ENCODE measurements around the gene FAM118B. TPM values are rescaled to one million over a fixed set of nuclear protein-coding genes. Genes with fewer than 3 reads are reported as not detected.
A peak's percentile ranks its signal among the peaks of the same experiment; 100 is the strongest.

Gene FAM118B
- total RNA-seq, 1 donor, result 30.4 TPM

DNA sequence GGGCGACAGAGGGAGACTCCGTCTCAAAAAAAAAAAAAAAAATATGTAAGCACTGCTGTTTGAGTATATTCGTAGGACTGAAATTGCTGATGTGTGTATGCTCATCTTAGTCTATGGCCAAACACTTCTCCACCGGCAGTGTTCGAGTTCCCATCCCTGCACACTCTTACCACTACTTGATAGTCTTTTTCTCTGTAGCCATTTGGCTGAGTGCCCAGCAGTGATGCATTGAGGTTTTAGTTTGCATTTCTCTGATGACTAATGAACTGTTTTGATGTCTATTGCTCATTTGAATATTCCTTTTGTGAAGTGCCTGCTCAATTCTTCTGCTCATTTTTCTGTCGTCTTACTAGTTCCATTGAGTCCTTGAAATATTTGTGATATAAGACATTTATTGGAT is 73.2 kb downstream of the FAM118B start:
- Histone ChIP-seq H3K4me2 (ENCODE audit: insufficient read depth, low read length) (peak overlapping the region; percentile 4), H3K27me3 (ENCODE audit: insufficient read depth, low read length) (no peaks in the 10 kb centered on the region), H3K9me3 (ENCODE audit: low read depth, low read length) (no peaks in the 10 kb centered on the region), H3K36me3 (ENCODE audit: insufficient read depth, low read length) (peaks cover 15% of the 10 kb centered on the region), H3K4me3 (ENCODE audit: insufficient read depth, low read length) (no peak overlapping the region), H3K79me2 (ENCODE audit: insufficient read depth, low read length) (peaks cover 13% of the 10 kb centered on the region), H3K27ac (ENCODE audit: low read depth, low read length) (no peak overlapping the region), H3K4me1 (ENCODE audit: insufficient read depth, low read length) (peaks cover 21% of the 10 kb centered on the region), H4K20me1 (ENCODE audit: insufficient read depth, low read length) (peaks cover 11% of the 10 kb centered on the region), H2AFZ (ENCODE audit: low read length) (no peak overlapping the region)
- TF ChIP-seq CTCF (IDR thresholded peaks at IDR 0.05; ENCODE audit: extremely low read depth, low read depth, low read length), result no peak
- peak; percentile 96 for DNase-seq (ENCODE audit: insufficient read length, low spot score, missing footprints)

DNA sequence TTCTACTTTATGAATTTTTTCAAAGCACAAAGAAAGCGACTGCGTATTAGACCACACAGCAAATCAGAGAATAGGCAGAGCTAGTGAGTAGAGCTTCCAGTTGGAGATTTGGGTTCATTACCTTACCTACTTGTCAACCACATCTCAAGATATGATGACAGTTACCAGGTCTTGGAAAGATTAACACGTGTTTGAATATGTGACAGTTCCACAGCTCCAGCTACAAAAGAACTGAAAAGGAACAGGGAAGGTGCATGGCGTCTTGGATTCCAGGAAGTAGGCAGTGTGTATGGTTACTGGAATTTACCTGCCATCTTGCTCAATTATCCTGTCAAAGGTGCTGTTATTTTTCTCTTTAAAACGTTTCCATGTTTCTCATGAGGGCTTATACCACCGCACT is 76.7 kb downstream of the FAM118B start:
- Histone ChIP-seq H3K36me3 (ENCODE audit: insufficient read depth, low read length) (peaks cover 44% of the 10 kb centered on the region), H3K4me1 (ENCODE audit: insufficient read depth, low read length) (peaks cover 12% of the 10 kb centered on the region), H3K27me3 (ENCODE audit: insufficient read depth, low read length) (no peaks in the 10 kb centered on the region), H3K4me3 (ENCODE audit: insufficient read depth, low read length) (no peak overlapping the region), H2AFZ (ENCODE audit: low read length) (no peak overlapping the region), H3K9me3 (ENCODE audit: low read depth, low read length) (no peaks in the 10 kb centered on the region), H4K20me1 (ENCODE audit: insufficient read depth, low read length) (peaks cover 11% of the 10 kb centered on the region), H3K4me2 (ENCODE audit: insufficient read depth, low read length) (no peak overlapping the region), H3K27ac (ENCODE audit: low read depth, low read length) (no peak overlapping the region), H3K79me2 (ENCODE audit: insufficient read depth, low read length) (peaks cover 13% of the 10 kb centered on the region)
- TF ChIP-seq CTCF (IDR thresholded peaks at IDR 0.05; ENCODE audit: extremely low read depth, low read depth, low read length), result no peak
- no peak for DNase-seq (ENCODE audit: insufficient read length, low spot score, missing footprints)

DNA sequence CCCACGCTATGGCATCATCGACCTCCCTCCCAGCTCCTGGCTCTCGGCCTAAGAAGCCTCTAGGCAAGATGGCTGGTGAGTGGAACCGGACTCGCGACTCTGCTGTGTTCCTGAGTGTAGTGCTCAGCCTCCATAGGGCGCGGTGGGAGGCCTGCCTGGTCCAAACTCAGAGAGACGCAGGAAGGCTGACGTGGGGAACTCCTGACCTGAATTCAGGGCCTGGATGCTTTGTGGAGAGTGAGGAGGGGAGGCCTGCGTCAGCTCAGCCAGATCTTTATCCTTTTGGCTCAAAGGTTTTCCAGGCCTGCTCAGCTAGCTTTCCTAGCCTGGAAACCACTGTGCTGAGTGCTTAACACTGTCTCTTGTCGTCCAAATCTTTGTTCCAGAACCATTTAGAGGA is 79.3 kb downstream of the FAM118B start:
- no peaks in the 10 kb centered on the region for H3K27me3 ChIP-seq (ENCODE audit: insufficient read depth, low read length)
- H4K20me1 ChIP-seq (ENCODE audit: insufficient read depth, low read length), result peaks cover 11% of the 10 kb centered on the region
- H3K27ac ChIP-seq (ENCODE audit: low read depth, low read length), result no peak overlapping the region
- no peak for TF ChIP-seq CTCF (IDR thresholded peaks at IDR 0.05; ENCODE audit: extremely low read depth, low read depth, low read length)
- no peaks in the 10 kb centered on the region for H3K9me3 ChIP-seq (ENCODE audit: low read depth, low read length)
- no peaks in the 10 kb centered on the region for H3K4me1 ChIP-seq (ENCODE audit: insufficient read depth, low read length)
- no peak overlapping the region for H3K4me2 ChIP-seq (ENCODE audit: insufficient read depth, low read length)
- H3K36me3 ChIP-seq (ENCODE audit: insufficient read depth, low read length), result peaks cover 58% of the 10 kb centered on the region
- DNase-seq (ENCODE audit: insufficient read length, low spot score, missing footprints), result no peak
- no peak overlapping the region for H2AFZ ChIP-seq (ENCODE audit: low read length)
- H3K4me3 ChIP-seq (ENCODE audit: insufficient read depth, low read length), result no peak overlapping the region
- H3K79me2 ChIP-seq (ENCODE audit: insufficient read depth, low read length), result peaks cover 9% of the 10 kb centered on the region

DNA sequence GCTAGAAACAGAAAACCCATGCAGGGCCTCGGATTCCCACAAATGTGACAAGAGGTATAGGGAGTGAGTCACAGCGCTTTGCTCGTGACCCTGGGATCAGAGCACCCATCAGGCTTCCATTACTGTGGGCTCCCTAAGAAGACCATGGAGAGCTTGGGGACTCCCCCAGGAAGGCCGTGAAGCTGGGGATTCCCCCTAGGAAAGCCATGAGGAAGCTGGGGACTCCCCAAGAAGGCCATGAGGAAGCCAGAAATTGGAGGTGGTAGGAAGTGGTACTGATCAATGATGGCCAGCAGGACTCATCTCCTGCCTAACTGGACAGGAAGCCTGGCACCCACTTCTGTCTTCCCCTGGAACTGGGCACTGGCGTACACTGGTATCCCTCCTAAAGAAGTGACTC is 82.1 kb downstream of the FAM118B start:
- Histone ChIP-seq H3K27ac (ENCODE audit: low read depth, low read length) (no peak overlapping the region), H3K9me3 (ENCODE audit: low read depth, low read length) (no peaks in the 10 kb centered on the region), H3K79me2 (ENCODE audit: insufficient read depth, low read length) (no peaks in the 10 kb centered on the region), H3K4me2 (ENCODE audit: insufficient read depth, low read length) (no peak overlapping the region), H3K4me1 (ENCODE audit: insufficient read depth, low read length) (no peaks in the 10 kb centered on the region), H4K20me1 (ENCODE audit: insufficient read depth, low read length) (no peaks in the 10 kb centered on the region), H2AFZ (ENCODE audit: low read length) (no peak overlapping the region), H3K36me3 (ENCODE audit: insufficient read depth, low read length) (peaks cover 47% of the 10 kb centered on the region), H3K27me3 (ENCODE audit: insufficient read depth, low read length) (no peaks in the 10 kb centered on the region), H3K4me3 (ENCODE audit: insufficient read depth, low read length) (no peak overlapping the region)
- TF ChIP-seq CTCF (IDR thresholded peaks at IDR 0.05; ENCODE audit: extremely low read depth, low read depth, low read length), result no peak
- no peak for DNase-seq (ENCODE audit: insufficient read length, low spot score, missing footprints)
